WI38 (cell line): ENCODE measurements around the gene STK24.

Source experiments
- H3K4me3 ChIP-seq: 2 replicates; pipeline ENCODE4 v1.5.1; 2011; ENCODE audit warnings: low read depth, mild to moderate bottlenecking, control low read depth, low read length
- TF ChIP-seq, protein P1 (sequence below): IDR thresholded peaks from 2 replicates; pipeline ENCODE4 v1.5.1; 2012; ENCODE audit warnings: low read depth, mild to moderate bottlenecking, control low read depth, low read length

The STK24 gene

GRCh38 chr13:98525456-98526181 is 51.3 kb downstream of the STK24 start:
- TF ChIP-seq, protein P1, sequence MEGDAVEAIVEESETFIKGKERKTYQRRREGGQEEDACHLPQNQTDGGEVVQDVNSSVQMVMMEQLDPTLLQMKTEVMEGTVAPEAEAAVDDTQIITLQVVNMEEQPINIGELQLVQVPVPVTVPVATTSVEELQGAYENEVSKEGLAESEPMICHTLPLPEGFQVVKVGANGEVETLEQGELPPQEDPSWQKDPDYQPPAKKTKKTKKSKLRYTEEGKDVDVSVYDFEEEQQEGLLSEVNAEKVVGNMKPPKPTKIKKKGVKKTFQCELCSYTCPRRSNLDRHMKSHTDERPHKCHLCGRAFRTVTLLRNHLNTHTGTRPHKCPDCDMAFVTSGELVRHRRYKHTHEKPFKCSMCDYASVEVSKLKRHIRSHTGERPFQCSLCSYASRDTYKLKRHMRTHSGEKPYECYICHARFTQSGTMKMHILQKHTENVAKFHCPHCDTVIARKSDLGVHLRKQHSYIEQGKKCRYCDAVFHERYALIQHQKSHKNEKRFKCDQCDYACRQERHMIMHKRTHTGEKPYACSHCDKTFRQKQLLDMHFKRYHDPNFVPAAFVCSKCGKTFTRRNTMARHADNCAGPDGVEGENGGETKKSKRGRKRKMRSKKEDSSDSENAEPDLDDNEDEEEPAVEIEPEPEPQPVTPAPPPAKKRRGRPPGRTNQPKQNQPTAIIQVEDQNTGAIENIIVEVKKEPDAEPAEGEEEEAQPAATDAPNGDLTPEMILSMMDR: no peak
- H3K4me3 ChIP-seq: no peak overlapping the region

DNA sequence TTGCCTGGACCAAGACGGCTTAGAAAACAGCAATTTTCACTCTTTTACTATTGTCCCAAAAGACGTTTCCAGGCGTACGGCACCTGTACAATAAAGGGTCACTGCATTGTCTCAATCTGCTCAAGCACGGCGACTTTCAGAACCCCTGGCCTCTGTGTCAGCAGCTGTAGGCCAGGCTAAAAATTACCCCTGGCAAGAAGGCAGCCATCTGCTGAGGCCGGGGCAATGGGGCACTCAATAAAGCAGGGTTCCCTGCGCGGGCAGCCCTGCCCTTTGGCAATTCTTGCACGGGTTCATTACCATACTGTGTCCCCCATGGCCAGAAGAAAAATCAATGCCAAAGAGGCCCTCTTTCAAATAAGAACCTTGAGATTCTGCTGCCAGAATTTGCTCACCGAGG is 52.1 kb downstream of the STK24 start:
- TF ChIP-seq, protein P1: no peak
- no peak overlapping the region for H3K4me3 ChIP-seq

- no peak overlapping the region for H3K4me3 ChIP-seq
- TF ChIP-seq, protein P1: no peak
Measured at GRCh38 chr13:98524391-98524790, 52.5 kb downstream of the STK24 start.

- TF ChIP-seq, protein P1: no peak
- no peak overlapping the region for H3K4me3 ChIP-seq
Measured at GRCh38 chr13:98523455-98524102, 53.3 kb downstream of the STK24 start.

- no peak overlapping the region for H3K4me3 ChIP-seq
Measured at GRCh38 chr13:98522371-98522770, 54.5 kb downstream of the STK24 start.

DNA sequence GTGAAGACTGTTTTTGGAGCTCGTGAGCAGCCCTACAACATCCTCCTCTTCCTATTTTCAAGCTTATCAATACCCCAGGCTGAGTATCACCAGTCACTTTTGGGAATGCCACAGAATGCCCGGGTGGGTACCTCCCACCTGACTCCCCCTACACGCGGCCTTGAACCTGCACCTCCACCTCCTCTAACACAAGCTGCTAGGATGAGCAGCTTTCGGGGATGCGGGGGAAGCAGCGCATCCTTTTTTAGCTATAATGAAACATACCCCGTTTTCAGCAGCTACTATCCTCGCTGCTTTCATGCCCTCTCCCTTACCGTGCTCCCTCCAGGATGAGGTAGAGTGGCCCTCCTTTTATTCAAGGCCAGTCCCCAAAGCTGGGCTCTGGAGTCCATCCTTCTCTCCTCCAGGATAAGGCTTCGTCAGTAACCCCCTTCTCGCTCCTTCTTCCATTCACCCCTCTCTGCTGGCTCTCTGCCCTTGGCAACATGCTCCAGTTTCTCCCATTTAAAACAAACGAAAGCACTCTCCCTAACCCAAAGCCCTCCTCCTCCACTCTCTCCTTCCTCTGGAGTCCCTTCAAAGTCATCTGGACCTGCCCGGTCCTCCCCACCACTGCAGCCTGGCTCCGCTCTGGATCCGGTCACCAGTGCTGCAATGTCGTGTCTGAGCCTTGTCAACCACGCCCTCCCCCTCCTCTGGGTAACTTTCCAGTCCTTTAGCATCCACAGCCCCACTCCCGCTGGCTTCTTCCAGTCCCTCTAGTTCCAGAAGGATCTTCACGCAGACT is 55.3 kb downstream of the STK24 start:
- no peak overlapping the region for H3K4me3 ChIP-seq
- TF ChIP-seq, protein P1: no peak

More at GRCh38 chr13:98522371-98522770, 54.5 kb downstream of the STK24 start:
- TF ChIP-seq, protein P1: no peak
